Measurements from ENCODE around the gene KCNH2. TPM values are rescaled to one million over a fixed set of nuclear protein-coding genes. Genes with fewer than 3 reads are reported as not detected.

KCNH2 gene
- total and polyA plus RNA-seq, 2 donors (not counting 1 experiment from before 2014, with no cell fraction given): 0.86 to 2.7 TPM

- Histone ChIP-seq H4K20me1 (ENCODE audit: control insufficient read depth, insufficient read depth, low read length, poor library complexity, severe bottlenecking) (no peaks in the 10 kb centered on the region), H3K27me3 (replicated peaks in 1 of 4; ENCODE audit: control extremely low read depth in 1 of 4, control insufficient read depth in 3 of 4, insufficient read depth in 4 of 4, low read length in 3 of 4) (peaks cover 0 to 2% (median 0%) of the 10 kb centered on the region in 4 experiments), H3K9me3 (ENCODE audit: control extremely low read depth in 1 of 3, control insufficient read depth in 2 of 3, insufficient read depth in 1 of 3, low read length in 2 of 3) (no peaks in the 10 kb centered on the region), H2AFZ (ENCODE audit: insufficient read depth, low read depth, low read length, poor library complexity, severe bottlenecking) (no peak overlapping the region), H3K36me3 (replicated peaks in 1 of 2; ENCODE audit: control extremely low read depth in 1 of 2, control insufficient read depth in 1 of 2, extremely low read depth in 1 of 2, insufficient read depth in 2 of 2, low read length in 1 of 2) (no peaks in the 10 kb centered on the region), H3K4me3 (ENCODE audit: control extremely low read depth in 1 of 5, extremely low read depth in 1 of 5, insufficient read depth in 1 of 5, low read depth in 2 of 5, low read length in 4 of 5) (no peak overlapping the region), H3K9ac (ENCODE audit: low read length) (no peak overlapping the region), H3K79me2 (ENCODE audit: control insufficient read depth, insufficient read depth, low read length) (no peaks in the 10 kb centered on the region), H3K4me1 (ENCODE audit: control insufficient read depth in 2 of 2, insufficient read depth in 2 of 2, low read length in 2 of 2) (peaks cover 0 to 2% of the 10 kb centered on the region in 2 donors), H3K4me2 (replicated peaks; ENCODE audit: low read depth, low read length, poor library complexity, severe bottlenecking) (no peak overlapping the region), H3K27ac (ENCODE audit: low read length in 2 of 2) (no peak overlapping the region)
- intact Hi-C loops (cut with micrococcal nuclease): no loop called here
- DNase-seq: no peak
- POLR2A ChIA-PET: interaction anchor here (0.7 kb wide), 1 partner anchor 473 kb away, joined by 10 read pairs; no protein-coding TSS in a partner anchor
- 37% methylated on average over 28 of the region's 31 CpGs for WGBS (ENCODE audit: insufficient coverage)
- Mint-ChIP-seq H3K27me3 (peaks cover 14% of the 10 kb centered on the region), H3K4me1 (no peaks in the 10 kb centered on the region), H3K27ac (no peak overlapping the region), H3K4me3 (no peak overlapping the region), H3K9me3 (ENCODE audit: insufficient read depth) (no peaks in the 10 kb centered on the region)
- CTCF ChIA-PET: no interaction called here
- TF ChIP-seq, protein P1, sequence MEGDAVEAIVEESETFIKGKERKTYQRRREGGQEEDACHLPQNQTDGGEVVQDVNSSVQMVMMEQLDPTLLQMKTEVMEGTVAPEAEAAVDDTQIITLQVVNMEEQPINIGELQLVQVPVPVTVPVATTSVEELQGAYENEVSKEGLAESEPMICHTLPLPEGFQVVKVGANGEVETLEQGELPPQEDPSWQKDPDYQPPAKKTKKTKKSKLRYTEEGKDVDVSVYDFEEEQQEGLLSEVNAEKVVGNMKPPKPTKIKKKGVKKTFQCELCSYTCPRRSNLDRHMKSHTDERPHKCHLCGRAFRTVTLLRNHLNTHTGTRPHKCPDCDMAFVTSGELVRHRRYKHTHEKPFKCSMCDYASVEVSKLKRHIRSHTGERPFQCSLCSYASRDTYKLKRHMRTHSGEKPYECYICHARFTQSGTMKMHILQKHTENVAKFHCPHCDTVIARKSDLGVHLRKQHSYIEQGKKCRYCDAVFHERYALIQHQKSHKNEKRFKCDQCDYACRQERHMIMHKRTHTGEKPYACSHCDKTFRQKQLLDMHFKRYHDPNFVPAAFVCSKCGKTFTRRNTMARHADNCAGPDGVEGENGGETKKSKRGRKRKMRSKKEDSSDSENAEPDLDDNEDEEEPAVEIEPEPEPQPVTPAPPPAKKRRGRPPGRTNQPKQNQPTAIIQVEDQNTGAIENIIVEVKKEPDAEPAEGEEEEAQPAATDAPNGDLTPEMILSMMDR (IDR thresholded peaks at IDR 0.05): no peak
- TF ChIP-seq EZH2 (IDR thresholded peaks at IDR 0.05; ENCODE audit: borderline replicate concordance, insufficient read depth, low read depth, low read length, poor library complexity, severe bottlenecking): no peak
- no peak for ATAC-seq (ENCODE audit: low read depth)
Observed at GRCh38 chr7:150947241-150947745, 30.8 kb downstream of the KCNH2 start.

- Histone ChIP-seq H3K4me3 (ENCODE audit: control extremely low read depth in 1 of 5, extremely low read depth in 1 of 5, insufficient read depth in 1 of 5, low read depth in 2 of 5, low read length in 4 of 5) (no peak overlapping the region), H3K27me3 (replicated peaks in 1 of 4; ENCODE audit: control extremely low read depth in 1 of 4, control insufficient read depth in 3 of 4, insufficient read depth in 4 of 4, low read length in 3 of 4) (peaks cover 0 to 2% (median 0%) of the 10 kb centered on the region in 4 experiments), H3K36me3 (replicated peaks in 1 of 2; ENCODE audit: control extremely low read depth in 1 of 2, control insufficient read depth in 1 of 2, extremely low read depth in 1 of 2, insufficient read depth in 2 of 2, low read length in 1 of 2) (no peaks in the 10 kb centered on the region), H3K27ac (ENCODE audit: low read length in 2 of 2) (no peak overlapping the region), H3K9me3 (ENCODE audit: control extremely low read depth in 1 of 3, control insufficient read depth in 2 of 3, insufficient read depth in 1 of 3, low read length in 2 of 3) (no peaks in the 10 kb centered on the region), H3K9ac (ENCODE audit: low read length) (no peak overlapping the region), H4K20me1 (ENCODE audit: control insufficient read depth, insufficient read depth, low read length, poor library complexity, severe bottlenecking) (no peaks in the 10 kb centered on the region), H3K4me1 (ENCODE audit: control insufficient read depth in 2 of 2, insufficient read depth in 2 of 2, low read length in 2 of 2) (peaks cover 0 to 6% of the 10 kb centered on the region in 2 donors), H2AFZ (ENCODE audit: insufficient read depth, low read depth, low read length, poor library complexity, severe bottlenecking) (no peak overlapping the region), H3K79me2 (ENCODE audit: control insufficient read depth, insufficient read depth, low read length) (no peaks in the 10 kb centered on the region), H3K4me2 (replicated peaks; ENCODE audit: low read depth, low read length, poor library complexity, severe bottlenecking) (no peak overlapping the region)
- intact Hi-C loops (cut with micrococcal nuclease): no loop called here
- ATAC-seq (ENCODE audit: low read depth): no peak
- WGBS (ENCODE audit: insufficient coverage): 86% methylated on average over 22 of the region's 27 CpGs
- Mint-ChIP-seq H3K9me3 (ENCODE audit: insufficient read depth) (no peaks in the 10 kb centered on the region), H3K27me3 (peaks cover 14% of the 10 kb centered on the region), H3K4me3 (no peak overlapping the region), H3K27ac (no peak overlapping the region), H3K4me1 (no peaks in the 10 kb centered on the region)
- CTCF ChIA-PET: no interaction called here
- TF ChIP-seq, protein P1 (IDR thresholded peaks at IDR 0.05): no peak
- no peak for TF ChIP-seq EZH2 (IDR thresholded peaks at IDR 0.05; ENCODE audit: borderline replicate concordance, insufficient read depth, low read depth, low read length, poor library complexity, severe bottlenecking)
- POLR2A ChIA-PET: interaction anchor here (0.7 kb wide), 1 partner anchor 473 kb away, joined by 10 read pairs; no protein-coding TSS in a partner anchor
- no peak for DNase-seq
Observed at GRCh38 chr7:150946421-150947240, 31.5 kb downstream of the KCNH2 start.
